Stomach (tissue), 9 donors: ENCODE results near the gene PKIG. TPM values are rescaled to one million over a fixed set of nuclear protein-coding genes. Genes with fewer than 3 reads are reported as not detected.

ENCODE experiments used
- DNase-seq, 2 donors: peaks; one replicate each; pipeline versions ENCODE4 v3.0.0 to v3.0.0-alpha.2; 2013 to 2019
- H3K27ac ChIP-seq, 5 donors: fragments of 200-600 bp in 4 of 5; sonication (generic) in 4 of 5; one replicate each; pipeline ENCODE4 v1.5.1; 2013 to 2019; ENCODE audit warnings: mild to moderate bottlenecking in 1 of 5, moderate library complexity in 1 of 5
- H3K27me3 ChIP-seq, 3 donors: fragments of 200-600 bp; sonication (generic); one replicate each; pipeline ENCODE4 v1.5.1; 2017 to 2019; ENCODE audit warnings: mixed run types in 1 of 3
- H3K36me3 ChIP-seq, 4 donors: fragments of 200-600 bp; sonication (generic); 1 replicate in 3 of 4; 2 replicates in 1 of 4; pipeline ENCODE4 v1.5.1; 2016 to 2019
- H3K4me1 ChIP-seq, 4 donors: fragments of 200-600 bp; sonication (generic); one replicate each; pipeline ENCODE4 v1.5.1; 2016 to 2019
- H3K4me3 ChIP-seq, 4 donors: fragments of 200-600 bp; sonication (generic) in 3 of 4; one replicate each; pipeline ENCODE4 v1.5.1; 2016 to 2019; ENCODE audit warnings: mild to moderate bottlenecking in 1 of 4
- H3K9me3 ChIP-seq, 4 donors: fragments of 200-600 bp; sonication (generic); one replicate each; pipeline ENCODE4 v1.5.1; 2016 to 2019
- CTCF ChIP-seq, 7 experiments: fragments of 450-650 bp in 4 of 7; fragments of 200-600 bp in 3 of 7; sonication (generic) in 3 of 7; IDR thresholded peaks; one replicate each; pipeline ENCODE4 v1.5.1; 2016 to 2019; ENCODE audit warnings: antibody characterized with exemption in 7 of 7, control low read depth in 2 of 7, mild to moderate bottlenecking in 1 of 7
- EP300 ChIP-seq: sonication (generic); formaldehyde crosslinking; IDR thresholded peaks from one replicate; pipeline ENCODE4 v1.6.1; 2017; ENCODE audit warnings: antibody characterized with exemption
- POLR2A ChIP-seq, 4 donors: fragments of 450-650 bp; IDR thresholded peaks; one replicate each; pipeline ENCODE4 v1.6.1; 2016; ENCODE audit warnings: antibody characterized with exemption in 4 of 4, control low read depth in 2 of 4, mild to moderate bottlenecking in 1 of 4, moderate library complexity in 1 of 4
- POLR2AphosphoS5 ChIP-seq, 3 donors: sonication (generic); formaldehyde crosslinking; IDR thresholded peaks; one replicate each; pipeline ENCODE4 v1.6.1; 2016; ENCODE audit warnings: antibody characterized with exemption in 3 of 3
- WGBS, 5 donors: extraction: QIAGEN DNeasy Blood & Tissue Kit in 3 of 5; methylation state at CpG; one replicate each; pipeline versions ENCODE4 v1.1.5 to v1.1.7; 2013 to 2018; 5-methylcytosine and 5-hydroxymethylcytosine counted together
- intact Hi-C: fragments of 100-400 bp; cut with DNase I; formaldehyde crosslinking; loops from one replicate; pipeline ENCODE4 v1.15.1; 2023; ENCODE audit warnings: low total_unique reads
- polyA plus RNA-seq, 3 donors: library from polyadenylated mRNA; stranded (reverse); fragments of 200-250 nt; gene quantifications; one replicate each; pipeline ENCODE4 v1.2.3, GENCODE V29; 2013
- total RNA-seq, 5 donors: library from RNA; depleted of rRNA; stranded (reverse); fragments of >200 nt; gene quantifications; one replicate each; pipeline versions ENCODE4 v1.1.0 to v1.2.3, GENCODE V29; 2014 to 2016
- donor health status: healthy with polysubstance abuse.
- donor health status: Bipolar disorder and iron deficiency.
- donor health status: healthy.

The PKIG gene
- total and polyA plus RNA-seq, 8 donors = 17.4 to 124 (median 56.4) TPM

- peak overlapping the region in 4 of 5 donors; percentile 65 to 92 (median 90) for H3K27ac ChIP-seq
- DNase-seq = no peak
- 39 to 74% (median 55%) methylated on average over 6 of the region's 6 CpGs for WGBS, 5 donors
Measured at GRCh38 chr20:44649976-44650375, 67.6 kb downstream of the PKIG start.

DNA sequence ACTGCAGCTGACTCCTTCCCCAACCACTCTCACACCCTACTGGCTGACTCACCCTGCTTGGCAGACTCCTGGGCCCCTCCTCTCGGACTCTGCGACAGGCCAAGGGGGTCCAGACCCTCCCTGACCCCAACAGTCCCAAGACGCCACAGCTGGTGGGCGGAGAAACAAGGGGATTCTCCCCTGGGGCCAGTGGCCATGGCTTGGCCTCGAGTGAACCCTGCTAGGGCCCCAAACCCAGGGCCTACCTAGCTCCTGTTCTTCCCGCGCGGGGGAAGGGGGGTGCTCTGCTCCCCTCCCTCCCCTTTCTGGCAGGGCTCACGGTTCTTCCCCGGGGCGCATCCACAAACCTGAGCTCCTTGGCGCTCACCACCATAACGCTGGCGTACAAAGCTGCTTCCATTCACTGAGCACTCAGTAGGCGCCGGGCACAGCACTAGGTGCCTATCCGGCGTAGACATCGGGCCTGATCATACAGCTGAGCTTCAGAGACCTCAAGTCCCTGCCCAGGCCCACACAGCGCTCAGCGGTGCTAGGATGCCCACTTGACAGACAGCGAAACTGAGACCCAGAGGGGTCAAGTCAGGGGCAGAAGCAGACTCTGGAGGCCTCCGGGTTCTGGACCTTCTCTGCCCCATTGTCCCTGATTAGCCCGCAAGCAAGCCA lies 68.5 kb downstream of the PKIG start:
- H3K4me1 ChIP-seq = peaks cover 41 to 64% (median 56%) of the 10 kb centered on the region in 4 donors
- 4 to 27% (median 14%) methylated on average over 10 to 24 of the region's 24 CpGs for WGBS, 5 donors
- DNase-seq = peak in 1 of 2 donors; percentile 35
- no peaks in the 10 kb centered on the region for H3K36me3 ChIP-seq
- H3K9me3 ChIP-seq = no peaks in the 10 kb centered on the region
- peak overlapping the region; percentile 78 to 92 (median 89) for H3K27ac ChIP-seq
- no peak for TF ChIP-seq EP300
- TF ChIP-seq POLR2A (IDR thresholded peaks at IDR 0.05) = no peak
- no peak for TF ChIP-seq POLR2AphosphoS5 (IDR thresholded peaks at IDR 0.05)
- no peak for TF ChIP-seq CTCF (IDR thresholded peaks at IDR 0.05)
- intact Hi-C loops = no loop called here
- H3K4me3 ChIP-seq = peak overlapping the region; percentile 68 to 88 (median 84)
- no peaks in the 10 kb centered on the region for H3K27me3 ChIP-seq

More at GRCh38 chr20:44649976-44650375, 67.6 kb downstream of the PKIG start:
- Histone ChIP-seq H3K4me3 (peak overlapping the region; percentile 68 to 88 (median 84)), H3K36me3 (no peaks in the 10 kb centered on the region), H3K9me3 (no peaks in the 10 kb centered on the region), H3K4me1 (peaks cover 48 to 72% (median 64%) of the 10 kb centered on the region in 4 donors), H3K27me3 (no peaks in the 10 kb centered on the region)
- intact Hi-C loops = no loop called here
- TF ChIP-seq EP300 (no peak), POLR2A (IDR thresholded peaks at IDR 0.05) (no peak), CTCF (IDR thresholded peaks at IDR 0.05) (no peak), POLR2AphosphoS5 (IDR thresholded peaks at IDR 0.05) (no peak)

DNA sequence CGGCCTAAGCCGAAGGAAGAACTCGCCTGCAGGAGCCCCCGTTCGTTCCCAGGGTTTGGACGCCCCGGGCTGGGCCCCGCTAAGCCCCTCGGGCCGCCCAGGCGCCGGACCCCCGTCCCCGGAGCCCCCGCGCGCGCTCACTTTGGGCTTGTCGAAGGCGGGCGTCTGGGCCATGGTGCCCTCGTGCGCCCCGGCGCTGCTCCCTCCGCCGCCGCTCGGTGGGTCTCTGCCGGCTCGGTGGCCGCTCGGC lies 69.0 kb downstream of the PKIG start:
- Histone ChIP-seq H3K27ac (peak overlapping the region; percentile 78 to 92 (median 89)), H3K36me3 (no peaks in the 10 kb centered on the region), H3K4me1 (peaks cover 37 to 59% (median 53%) of the 10 kb centered on the region in 4 donors), H3K27me3 (no peaks in the 10 kb centered on the region), H3K4me3 (peak overlapping the region; percentile 68 to 88 (median 84)), H3K9me3 (no peaks in the 10 kb centered on the region)
- WGBS, 5 donors = 0 to 2% (median 0%) methylated on average over 12 to 33 of the region's 33 CpGs
- intact Hi-C loops = no loop called here
- DNase-seq = no peak
- TF ChIP-seq POLR2AphosphoS5 (IDR thresholded peaks at IDR 0.05) = peak in 1 of 3 donors; percentile 52
- TF ChIP-seq POLR2A (IDR thresholded peaks at IDR 0.05) = no peak

- peaks cover 33 to 55% (median 50%) of the 10 kb centered on the region in 4 donors for H3K4me1 ChIP-seq
- no peaks in the 10 kb centered on the region for H3K27me3 ChIP-seq
- H3K27ac ChIP-seq = peak within 1 kb of the TSS; percentile 78 to 92 (median 89)
- 0 to 1% (median 0%) methylated on average over 23 to 68 of the region's 68 CpGs for WGBS, 5 donors
- peak within 1 kb of the TSS; percentile 68 to 88 (median 84) for H3K4me3 ChIP-seq
- TF ChIP-seq POLR2AphosphoS5 (IDR thresholded peaks at IDR 0.05) = peak in 1 of 3 donors; percentile 6
- TF ChIP-seq CTCF (IDR thresholded peaks at IDR 0.05) = peak in 1 of 7 experiments; percentile 11
- TF ChIP-seq EP300 = no peak
- intact Hi-C loops = no loop called here
- DNase-seq = peak; percentile 71 to 86
- H3K36me3 ChIP-seq = no peaks in the 10 kb centered on the region
- H3K9me3 ChIP-seq = no peaks in the 10 kb centered on the region
Measured at GRCh38 chr20:44651684-44652423, 69.5 kb downstream of the PKIG start, which contains the start of gene ADA. TSS of gene ADA (minus strand) at chr20:44651699. CDS start at chr20:44651607, 92 bp downstream.
